GM10248 (cell line): Measurements from ENCODE around the gene MRC2.

ENCODE experiments used
- CTCF ChIA-PET: fragments of 300-600 bp; sonication (Branson Sonifier 250); formaldehyde crosslinking; extraction: SDS; loops from one replicate; lab custom pipeline; 2021; ENCODE audit warnings: antibody characterized with exemption; lab: Yijun Ruan, JAX
- POLR2A ChIA-PET: fragments of 350-650 bp; sonication (Branson Sonifier 250); formaldehyde crosslinking; extraction: SDS; loops from one replicate; lab custom pipeline; 2020; ENCODE audit warnings: antibody characterized with exemption; lab: Yijun Ruan, JAX
- DNase-seq: peaks from one replicate; pipeline ENCODE4 v3.0.0; 2012; ENCODE audit errors: extremely low spot score
- TF ChIP-seq, protein P1 (sequence below): IDR thresholded peaks from 2 replicates; pipeline ENCODE4 v1.5.1; 2012; ENCODE audit warnings: mild to moderate bottlenecking, low read depth; ENCODE audit errors: extremely low read depth, missing control alignments, control extremely low read depth

Gene MRC2

DNA sequence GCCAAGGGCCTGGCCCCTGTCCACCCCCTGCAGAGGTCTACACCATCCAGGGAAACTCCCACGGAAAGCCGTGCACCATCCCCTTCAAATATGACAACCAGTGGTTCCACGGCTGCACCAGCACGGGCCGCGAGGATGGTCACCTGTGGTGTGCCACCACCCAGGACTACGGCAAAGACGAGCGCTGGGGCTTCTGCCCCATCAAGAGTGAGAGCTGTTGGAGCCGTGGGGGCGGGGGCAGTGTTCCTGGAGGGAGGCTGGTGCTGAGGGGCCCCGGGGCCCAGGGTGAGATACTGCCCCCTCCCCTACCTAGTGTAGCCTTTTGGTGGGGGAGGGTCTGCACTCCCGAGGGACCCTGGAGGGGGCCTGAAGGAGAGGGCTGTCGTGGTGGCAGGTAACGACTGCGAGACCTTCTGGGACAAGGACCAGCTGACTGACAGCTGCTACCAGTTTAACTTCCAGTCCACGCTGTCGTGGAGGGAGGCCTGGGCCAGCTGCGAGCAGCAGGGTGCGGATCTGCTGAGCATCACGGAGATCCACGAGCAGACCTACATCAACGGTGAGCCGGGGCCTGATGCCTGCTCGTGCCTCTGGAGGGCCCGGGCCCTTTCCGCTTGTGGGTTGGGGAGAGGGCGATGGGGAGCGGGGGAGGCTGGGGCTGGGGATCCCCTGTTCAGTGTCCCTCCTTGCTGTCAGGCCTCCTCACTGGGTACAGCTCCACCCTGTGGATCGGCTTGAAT, 38.8 kb downstream of the MRC2 start:
- ChIA-PET POLR2A (no interaction called here), CTCF (no interaction called here)
- DNase-seq: no peak
- TF ChIP-seq, protein P1, sequence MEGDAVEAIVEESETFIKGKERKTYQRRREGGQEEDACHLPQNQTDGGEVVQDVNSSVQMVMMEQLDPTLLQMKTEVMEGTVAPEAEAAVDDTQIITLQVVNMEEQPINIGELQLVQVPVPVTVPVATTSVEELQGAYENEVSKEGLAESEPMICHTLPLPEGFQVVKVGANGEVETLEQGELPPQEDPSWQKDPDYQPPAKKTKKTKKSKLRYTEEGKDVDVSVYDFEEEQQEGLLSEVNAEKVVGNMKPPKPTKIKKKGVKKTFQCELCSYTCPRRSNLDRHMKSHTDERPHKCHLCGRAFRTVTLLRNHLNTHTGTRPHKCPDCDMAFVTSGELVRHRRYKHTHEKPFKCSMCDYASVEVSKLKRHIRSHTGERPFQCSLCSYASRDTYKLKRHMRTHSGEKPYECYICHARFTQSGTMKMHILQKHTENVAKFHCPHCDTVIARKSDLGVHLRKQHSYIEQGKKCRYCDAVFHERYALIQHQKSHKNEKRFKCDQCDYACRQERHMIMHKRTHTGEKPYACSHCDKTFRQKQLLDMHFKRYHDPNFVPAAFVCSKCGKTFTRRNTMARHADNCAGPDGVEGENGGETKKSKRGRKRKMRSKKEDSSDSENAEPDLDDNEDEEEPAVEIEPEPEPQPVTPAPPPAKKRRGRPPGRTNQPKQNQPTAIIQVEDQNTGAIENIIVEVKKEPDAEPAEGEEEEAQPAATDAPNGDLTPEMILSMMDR: no peak

DNA sequence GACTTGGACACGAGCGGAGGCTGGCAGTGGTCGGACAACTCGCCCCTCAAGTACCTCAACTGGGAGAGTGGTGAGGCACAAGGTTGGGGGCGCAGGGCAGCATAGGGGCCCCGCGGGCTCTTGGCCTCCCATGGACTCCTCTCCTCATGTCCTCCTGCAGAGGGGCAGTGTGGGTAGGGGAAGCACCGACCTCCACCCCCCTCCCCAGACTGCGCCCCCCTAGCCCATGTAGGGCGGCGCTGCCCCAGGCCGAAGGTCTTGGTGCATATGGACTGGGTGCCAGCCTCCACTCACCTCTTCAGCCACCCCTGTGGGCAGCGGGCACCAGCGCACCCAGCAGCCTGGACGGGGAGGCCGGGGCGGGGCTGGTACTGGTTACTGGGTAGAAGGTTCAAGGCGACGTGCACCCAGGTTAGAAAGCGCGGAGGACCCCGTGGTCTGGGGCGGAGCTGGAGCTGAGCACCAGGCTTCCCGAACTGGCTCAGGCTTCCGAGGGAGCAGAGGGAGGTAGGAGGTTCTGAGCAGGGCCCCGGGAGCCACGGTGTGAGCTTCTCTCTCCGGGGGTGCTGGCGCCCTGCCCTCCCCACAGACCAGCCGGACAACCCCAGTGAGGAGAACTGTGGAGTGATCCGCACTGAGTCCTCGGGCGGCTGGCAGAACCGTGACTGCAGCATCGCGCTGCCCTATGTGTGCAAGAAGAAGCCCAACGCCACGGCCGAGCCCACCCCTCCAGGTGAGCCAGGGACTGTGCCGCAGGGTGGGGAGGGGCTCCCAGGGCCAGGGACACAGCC, 39.5 kb downstream of the MRC2 start:
- ChIA-PET CTCF (no interaction called here), POLR2A (no interaction called here)
- no peak for DNase-seq
- TF ChIP-seq, protein P1: no peak

DNA sequence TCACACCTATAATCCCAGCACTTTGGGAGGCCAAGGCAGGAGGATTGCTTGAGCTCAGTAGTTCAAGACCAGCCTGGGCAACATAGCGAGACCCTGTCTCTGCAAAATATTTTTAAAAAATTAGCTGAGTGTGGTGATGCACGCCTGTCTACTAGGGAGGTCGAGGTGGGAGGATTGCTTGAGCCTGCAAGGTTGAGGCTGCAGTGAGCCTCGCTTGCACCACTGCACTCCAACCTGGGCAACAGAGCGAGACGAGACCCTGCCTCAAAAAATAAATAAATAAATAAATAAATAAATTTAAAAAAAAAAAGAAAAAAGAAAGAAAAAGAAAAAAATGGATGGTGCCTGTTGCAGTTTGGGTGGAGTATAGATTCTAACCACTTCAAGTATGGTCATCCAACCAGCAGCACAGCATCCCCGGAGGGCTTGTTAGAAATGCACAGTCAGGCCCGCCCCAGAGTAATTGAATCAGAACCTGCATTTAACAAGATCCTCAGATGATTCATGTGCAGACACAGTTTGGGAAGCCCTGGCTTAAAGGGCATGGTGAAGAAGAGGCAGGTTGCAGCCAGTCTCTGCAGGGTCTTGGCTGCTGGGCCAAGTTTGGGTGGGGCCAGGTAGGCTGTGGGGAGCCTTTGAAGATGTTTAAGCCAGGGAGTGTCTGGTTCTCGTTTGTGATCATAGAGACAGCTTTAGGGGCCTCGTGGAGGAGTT, 40.8 kb downstream of the MRC2 start:
- TF ChIP-seq, protein P1: no peak
- CTCF ChIA-PET: no interaction called here
- POLR2A ChIA-PET: no interaction called here
- DNase-seq: no peak

DNA sequence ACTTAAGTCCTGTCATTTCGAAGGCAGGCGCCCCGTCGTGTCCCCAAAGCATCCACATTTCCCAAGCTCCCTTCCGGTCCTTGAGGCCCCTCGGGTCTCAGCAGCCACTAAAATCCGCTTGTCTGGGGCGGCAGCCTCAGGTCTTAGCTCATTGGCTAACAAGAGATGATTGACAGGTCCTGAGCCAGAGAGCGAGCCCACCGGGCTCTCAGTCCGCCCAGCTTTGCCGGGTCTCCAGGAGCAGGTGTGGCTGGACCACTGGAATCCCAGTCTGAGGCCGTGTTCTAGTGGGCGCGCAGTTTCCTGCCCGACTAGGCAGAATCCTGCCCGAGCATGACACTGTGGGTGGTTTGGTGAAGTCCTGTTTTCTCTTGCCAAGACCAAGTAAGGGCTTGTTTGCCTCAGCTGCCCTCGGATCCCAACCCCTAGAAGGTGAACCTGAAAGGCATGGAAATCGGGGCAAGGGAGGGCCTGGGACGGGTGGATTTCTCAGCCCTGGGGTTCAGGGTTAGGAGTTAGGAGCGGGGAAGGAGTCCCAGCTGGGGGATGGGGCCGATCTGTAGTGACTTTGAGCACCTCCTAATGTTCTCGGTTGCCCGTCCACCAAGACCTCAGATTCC, 42.8 kb downstream of the MRC2 start:
- TF ChIP-seq, protein P1: no peak
- POLR2A ChIA-PET: no interaction called here
- no peak for DNase-seq
- CTCF ChIA-PET: no interaction called here

DNA sequence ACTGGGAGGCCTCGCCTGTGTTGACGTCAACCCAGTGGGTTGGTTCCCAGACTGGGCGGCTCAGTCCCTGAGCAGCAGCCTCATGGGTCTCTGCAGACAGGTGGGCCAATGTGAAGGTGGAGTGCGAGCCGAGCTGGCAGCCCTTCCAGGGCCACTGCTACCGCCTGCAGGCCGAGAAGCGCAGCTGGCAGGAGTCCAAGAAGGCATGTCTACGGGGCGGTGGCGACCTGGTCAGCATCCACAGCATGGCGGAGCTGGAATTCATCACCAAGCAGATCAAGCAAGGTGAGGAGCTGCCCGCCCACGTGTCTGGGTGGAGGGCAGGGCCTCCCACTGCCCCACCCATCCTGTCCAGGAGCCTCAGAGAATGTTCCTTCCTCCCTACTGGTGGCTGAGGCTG, 44.1 kb downstream of the MRC2 start:
- TF ChIP-seq, protein P1: no peak
- no peak for DNase-seq
- CTCF ChIA-PET: interaction anchor here (1.0 to 2.2 kb wide), 2 partner anchors 18 to 735 kb away, joined by 3 to 12 read pairs; no protein-coding TSS in a partner anchor
- POLR2A ChIA-PET: no interaction called here

DNA sequence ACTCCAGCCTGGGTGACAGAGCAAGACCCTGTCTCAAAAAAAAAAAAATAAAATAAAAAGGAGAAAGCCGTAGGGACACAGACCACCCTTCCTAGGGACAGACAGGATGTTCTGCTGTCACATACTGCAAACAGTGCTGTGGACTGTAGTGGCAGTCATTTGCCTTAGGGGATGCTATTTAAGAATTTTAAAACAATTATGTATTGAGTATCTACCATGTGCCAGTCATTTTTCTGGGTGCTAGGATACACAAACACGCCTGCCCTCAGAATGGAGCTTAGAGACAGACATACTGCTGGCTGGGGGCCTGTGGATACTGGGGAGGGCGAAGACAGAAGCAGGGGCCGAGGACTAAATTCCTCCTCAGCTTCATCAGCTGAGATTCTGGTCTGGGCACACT, 45.5 kb downstream of the MRC2 start:
- ChIA-PET CTCF (interaction anchor here (1.0 to 2.2 kb wide), 3 partner anchors 48 to 734 kb away, joined by 3 to 12 read pairs (median 3); no protein-coding TSS in a partner anchor), POLR2A (no interaction called here)
- DNase-seq: no peak
- TF ChIP-seq, protein P1: no peak
